Stimulated activated CD4-positive, alpha-beta T cell treated with anti-CD3 and anti-CD28 coated beads, Interleukin-12 subunit alpha, Interleukin-12 subunit beta, amount 100 ng/mL, for 4 hours (primary cell): ENCODE results near the gene WASF2.
A peak's percentile ranks its signal among the peaks of the same experiment; 100 is the strongest.
"Not testable (repeated sequence)": the region's sequence is repeated elsewhere in the genome, so short reads cannot be mapped to it uniquely, and the experiment has no call there.

Experiments used
- DNase-seq: peaks from one replicate; pipeline ENCODE4 v3.0.0-alpha.2; 2020

Gene WASF2

GRCh38 chr1:27416387-27417111, 73.4 kb downstream of the WASF2 start:
- DNase-seq, result peak; percentile 35

GRCh38 chr1:27414091-27414490, 75.9 kb downstream of the WASF2 start:
- no peak for DNase-seq

DNA sequence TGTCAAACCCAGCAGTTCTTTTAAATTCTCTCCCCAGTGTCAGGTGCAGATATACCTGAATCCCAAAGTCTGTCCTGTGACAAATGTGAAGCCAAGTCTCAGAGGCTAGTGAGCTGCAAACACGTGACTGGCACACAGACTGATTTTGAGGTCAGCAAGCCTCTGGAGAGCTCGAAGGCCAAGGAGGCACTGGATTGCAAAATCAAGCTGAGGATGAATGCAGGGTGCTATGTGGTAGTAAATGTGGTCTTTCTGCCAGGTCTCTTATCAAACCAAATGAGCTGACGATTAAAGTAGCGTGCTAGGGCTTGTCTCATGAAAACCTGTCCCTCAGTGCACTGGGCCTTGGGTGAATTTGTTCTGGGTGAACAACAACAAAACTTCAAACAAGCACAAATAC, 77.0 kb downstream of the WASF2 start:
- no peak for DNase-seq

DNA sequence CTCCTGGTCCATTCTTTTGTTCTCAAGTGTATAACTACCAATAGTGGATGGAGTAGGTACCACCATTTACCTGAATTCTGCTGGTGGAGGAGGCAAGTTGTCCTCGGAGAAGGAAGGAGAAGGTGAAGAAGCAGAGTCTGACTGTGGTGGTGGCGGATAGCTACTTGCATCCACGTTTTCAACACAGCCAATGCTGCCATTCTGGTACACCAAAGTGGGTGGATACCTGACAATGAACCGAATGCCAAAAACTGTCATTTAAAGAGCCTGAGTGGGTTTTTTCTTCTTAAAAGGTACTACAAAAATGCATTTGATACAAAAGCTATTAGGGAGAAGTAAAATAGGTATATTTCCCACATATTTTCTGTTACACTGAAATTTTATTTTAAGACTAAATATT, 77.5 kb downstream of the WASF2 start:
- DNase-seq, result no peak

GRCh38 chr1:27410709-27411108, 79.3 kb downstream of the WASF2 start:
- no peak for DNase-seq

DNA sequence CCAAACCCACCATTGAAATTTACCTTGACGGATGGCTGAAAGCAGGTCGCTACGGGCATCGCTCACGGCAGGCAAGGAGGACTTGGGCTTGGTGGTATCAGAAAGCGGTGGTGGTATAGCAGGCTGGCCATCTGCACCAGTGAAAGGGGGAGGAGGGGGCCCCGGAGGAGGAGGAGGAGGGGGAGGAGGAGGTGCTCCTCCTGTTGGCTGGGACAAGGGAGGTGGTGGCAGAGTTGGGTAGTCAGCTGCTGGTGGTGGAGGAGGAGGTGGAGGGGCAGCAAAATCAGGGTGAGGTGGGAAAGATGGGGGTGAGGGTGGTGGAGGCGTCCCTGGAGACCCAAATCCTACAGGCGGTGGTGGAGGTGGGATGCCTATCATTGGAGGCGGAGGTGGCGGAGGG, 80.3 kb downstream of the WASF2 start:
- no peak for DNase-seq

DNA sequence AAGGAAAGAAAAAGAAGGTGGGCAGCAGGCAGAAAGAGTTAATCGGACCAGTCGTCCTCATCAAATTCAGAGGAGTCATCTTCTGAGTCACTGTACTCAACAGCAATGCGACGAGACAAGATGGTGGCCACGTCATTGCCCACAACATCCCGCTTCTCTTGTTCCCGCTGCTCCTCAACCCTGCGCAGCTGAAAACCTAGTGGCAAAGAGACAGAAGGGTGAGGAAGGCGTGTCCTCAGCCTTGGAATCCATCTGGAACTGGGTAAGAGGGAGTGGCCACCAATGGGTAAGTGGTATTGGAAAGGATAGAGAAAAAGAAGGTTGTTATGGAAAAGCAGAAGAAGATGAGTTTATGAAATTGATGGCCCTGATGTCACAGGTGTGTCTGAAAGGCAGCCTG, 81.8 kb downstream of the WASF2 start:
- DNase-seq, result no peak

DNA sequence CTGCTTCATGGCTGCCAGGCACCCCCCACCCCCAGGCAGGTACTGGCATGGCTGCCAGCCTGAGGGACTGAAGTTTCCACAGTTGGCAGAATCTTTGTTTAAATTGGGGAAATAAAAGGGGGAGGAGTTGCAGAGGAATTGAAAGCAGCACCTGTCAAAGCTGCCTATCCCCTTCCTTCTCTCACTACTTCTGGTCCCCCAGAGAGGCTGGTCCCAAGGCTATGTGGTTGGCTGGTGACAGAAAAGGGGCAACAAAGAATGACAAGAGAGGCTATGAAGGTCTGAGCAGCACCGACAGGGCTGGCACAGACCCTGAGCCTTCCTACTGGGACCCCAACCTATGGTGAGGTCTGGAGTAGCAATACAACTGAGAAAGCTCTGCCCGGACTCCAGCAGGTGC, 83.2 kb downstream of the WASF2 start:
- not testable (repeated sequence) for DNase-seq

- no peak for DNase-seq
These were observed 83.6 kb downstream of the WASF2 start for GRCh38 chr1:27406362-27406680.

GRCh38 chr1:27405598-27406361, 84.2 kb downstream of the WASF2 start:
- DNase-seq, result not testable (repeated sequence)

GRCh38 chr1:27405074-27405473, 84.9 kb downstream of the WASF2 start:
- no peak for DNase-seq

- no peak for DNase-seq
These were observed 86.0 kb downstream of the WASF2 start for GRCh38 chr1:27403931-27404330.

GRCh38 chr1:27403065-27403726, 86.8 kb downstream of the WASF2 start:
- DNase-seq, result no peak

DNA sequence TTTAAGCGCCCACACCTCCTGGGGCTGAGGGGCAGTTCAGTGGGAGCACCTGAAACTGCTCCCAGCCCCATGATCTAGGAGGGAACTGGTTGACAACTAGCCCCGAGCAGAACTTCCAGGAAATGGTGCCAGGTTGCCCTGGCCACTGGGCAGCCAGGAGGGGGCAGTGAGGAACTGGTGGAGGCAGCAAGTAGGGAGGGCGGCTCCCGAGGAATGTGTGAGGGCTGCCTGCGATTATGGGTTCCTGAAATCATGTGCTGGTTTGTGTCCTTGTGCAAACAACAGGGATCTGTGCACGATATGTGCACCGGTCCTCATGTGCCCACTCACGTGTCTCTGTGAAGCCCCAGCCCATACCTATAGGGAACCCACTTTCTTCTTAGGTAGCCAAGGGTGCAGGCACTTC, 87.6 kb downstream of the WASF2 start:
- no peak for DNase-seq

DNA sequence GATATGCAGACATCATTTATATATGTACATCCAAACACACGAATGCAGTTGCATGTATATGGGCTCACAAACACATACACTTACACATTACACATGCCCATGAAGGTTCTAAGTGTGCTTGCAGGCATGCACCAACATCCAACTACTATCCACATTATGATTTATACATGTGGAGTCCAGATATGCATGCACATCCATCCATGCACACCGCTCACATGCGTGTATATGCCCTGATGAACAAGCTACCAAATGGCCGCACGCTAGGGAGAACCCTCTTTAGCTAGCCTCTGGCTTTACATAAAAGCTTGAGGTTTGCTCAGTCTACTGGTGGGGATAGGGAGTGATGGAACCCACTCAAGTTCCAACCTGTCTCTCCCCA, 89.0 kb downstream of the WASF2 start:
- no peak for DNase-seq

GRCh38 chr1:27400082-27400962, 89.6 kb downstream of the WASF2 start:
- no peak for DNase-seq

GRCh38 chr1:27399251-27400025, 90.5 kb downstream of the WASF2 start:
- no peak for DNase-seq

DNA sequence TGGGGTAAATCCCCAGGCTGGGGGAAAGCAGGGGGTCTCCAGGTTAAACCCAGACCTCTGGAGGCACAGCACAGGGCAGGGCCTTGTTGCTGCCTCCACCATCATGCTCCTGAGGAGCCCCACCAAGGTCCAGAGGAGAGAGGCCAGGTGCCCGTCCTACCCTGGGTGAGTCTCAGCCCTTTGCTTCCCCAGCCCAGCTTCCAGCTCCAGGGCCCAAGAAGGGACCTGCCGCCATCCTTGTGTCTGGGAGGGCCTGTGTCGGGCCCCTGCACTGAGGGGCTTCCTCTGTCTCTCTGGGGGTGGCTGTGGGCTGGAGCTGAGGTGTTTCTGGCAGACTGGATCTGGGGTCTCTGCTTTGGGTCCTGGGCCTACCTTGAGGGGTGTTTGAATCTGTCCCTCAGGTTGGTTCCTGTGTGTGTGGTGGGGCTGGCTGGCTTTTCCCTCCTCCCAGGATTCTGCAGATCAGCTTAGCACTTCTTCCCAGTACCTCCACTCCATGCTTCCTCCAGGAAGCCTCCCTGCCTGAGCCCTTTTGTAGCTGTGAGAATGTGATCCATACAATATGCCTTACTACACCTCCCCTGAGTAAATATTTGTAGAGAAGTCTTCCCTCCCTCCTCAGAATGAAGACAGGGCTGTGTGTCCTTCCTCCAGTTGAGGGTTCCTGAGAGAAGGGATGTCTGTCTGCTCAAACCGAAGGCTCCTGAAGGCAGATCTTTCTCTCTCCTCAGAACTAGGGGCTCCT, 91.4 kb downstream of the WASF2 start:
- DNase-seq, result no peak

DNA sequence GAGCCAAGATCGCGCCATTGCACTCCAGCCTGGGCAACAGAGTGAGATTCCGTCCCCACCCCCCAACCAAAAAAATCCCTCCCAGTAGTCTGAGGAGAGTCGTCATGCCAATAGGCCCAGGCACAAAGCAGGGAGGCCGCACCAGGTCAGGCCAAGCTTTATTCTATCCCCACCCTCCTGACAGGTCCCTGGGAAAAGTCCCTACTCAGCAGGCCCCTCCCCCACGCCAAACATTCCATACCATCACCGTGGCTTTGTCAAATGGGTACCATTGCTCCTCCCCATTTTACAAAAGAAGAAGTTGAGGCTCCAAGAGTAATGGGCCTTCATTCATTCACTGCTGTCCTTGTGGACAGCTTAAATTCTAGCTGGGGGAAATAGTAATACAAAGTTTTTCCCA, 92.2 kb downstream of the WASF2 start:
- no peak for DNase-seq

DNA sequence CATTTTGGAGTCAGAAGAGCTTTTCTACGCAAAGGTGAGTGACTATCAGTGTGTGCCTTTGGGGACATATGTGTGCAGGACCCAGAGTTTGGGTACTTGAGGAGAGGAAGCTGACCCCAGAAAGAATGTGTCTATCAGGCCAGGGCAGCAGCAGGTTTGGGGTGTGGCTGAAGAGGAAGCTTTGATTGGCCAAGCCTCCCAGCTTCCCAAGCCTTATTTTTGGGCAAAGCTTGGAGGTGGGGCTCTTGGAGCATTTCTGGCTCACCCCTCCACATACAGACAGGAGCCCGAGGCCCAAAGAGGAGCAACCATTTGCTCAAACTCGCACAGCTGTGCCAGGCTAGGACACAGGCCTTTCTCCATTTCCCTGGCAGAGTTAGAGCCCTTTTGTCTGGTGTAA, 92.9 kb downstream of the WASF2 start:
- no peak for DNase-seq

DNA sequence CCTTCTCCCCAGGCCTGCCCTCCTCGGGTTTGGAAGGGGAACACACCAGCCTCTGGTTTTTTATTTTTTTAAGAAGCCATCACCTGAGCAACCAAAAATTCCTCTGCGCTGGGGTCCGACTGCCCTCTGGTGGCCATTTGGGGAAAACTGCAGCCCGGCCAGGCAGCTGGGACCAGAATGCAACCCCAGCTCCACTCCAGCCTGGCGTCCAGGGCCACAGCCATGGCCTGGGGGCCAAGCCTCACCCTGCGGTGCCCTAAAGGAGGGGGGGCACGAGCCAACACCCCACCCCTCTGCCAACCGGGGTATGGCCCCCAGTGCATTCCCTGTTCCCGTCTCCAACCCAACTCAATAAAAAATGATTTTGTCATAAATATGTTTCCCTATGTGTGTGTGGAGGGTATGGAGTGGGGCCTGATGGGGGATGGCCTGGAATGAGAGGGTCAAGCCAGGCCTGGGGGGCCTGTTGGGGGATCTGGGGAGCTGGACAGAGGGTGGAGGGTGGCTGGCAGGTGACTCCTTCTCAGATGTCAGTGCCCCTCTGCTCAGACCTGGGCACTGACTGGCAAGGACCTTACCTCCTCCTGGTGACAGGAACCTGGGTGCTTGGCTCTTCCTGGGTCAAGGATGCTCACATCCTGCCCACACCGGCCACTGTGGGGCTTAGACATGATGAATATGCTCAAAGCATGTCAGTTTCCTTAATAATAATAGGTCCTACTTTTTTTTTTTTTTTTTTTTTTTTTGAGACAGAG, 94.3 kb downstream of the WASF2 start:
- peak; percentile 67 for DNase-seq
